ENCODE data around the gene ADAMTS15.

GRCh38 chr11:130516554-130517505, 68.4 kb downstream of the ADAMTS15 start:
- TF ChIP-seq YY1 (IDR thresholded peaks at IDR 0.05; ENCODE audit: low read depth, low read length) = no peak
- TF ChIP-seq, protein P1, sequence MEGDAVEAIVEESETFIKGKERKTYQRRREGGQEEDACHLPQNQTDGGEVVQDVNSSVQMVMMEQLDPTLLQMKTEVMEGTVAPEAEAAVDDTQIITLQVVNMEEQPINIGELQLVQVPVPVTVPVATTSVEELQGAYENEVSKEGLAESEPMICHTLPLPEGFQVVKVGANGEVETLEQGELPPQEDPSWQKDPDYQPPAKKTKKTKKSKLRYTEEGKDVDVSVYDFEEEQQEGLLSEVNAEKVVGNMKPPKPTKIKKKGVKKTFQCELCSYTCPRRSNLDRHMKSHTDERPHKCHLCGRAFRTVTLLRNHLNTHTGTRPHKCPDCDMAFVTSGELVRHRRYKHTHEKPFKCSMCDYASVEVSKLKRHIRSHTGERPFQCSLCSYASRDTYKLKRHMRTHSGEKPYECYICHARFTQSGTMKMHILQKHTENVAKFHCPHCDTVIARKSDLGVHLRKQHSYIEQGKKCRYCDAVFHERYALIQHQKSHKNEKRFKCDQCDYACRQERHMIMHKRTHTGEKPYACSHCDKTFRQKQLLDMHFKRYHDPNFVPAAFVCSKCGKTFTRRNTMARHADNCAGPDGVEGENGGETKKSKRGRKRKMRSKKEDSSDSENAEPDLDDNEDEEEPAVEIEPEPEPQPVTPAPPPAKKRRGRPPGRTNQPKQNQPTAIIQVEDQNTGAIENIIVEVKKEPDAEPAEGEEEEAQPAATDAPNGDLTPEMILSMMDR (IDR thresholded peaks at IDR 0.05 in 2 of 3, conservative IDR thresholded peaks at IDR 0.05 in 1 of 3; ENCODE audit: control insufficient read depth in 2 of 3, extremely low read depth in 1 of 3, insufficient read depth in 1 of 3, low read depth in 3 of 3, low read length in 3 of 3) = no peak
- no peak for TF ChIP-seq ATF3 (IDR thresholded peaks at IDR 0.05; ENCODE audit: borderline replicate concordance, extremely low read depth, low read depth, low read length)
- no peak for TF ChIP-seq RELA (IDR thresholded peaks at IDR 0.05; ENCODE audit: borderline replicate concordance, partially characterized antibody)
- TF ChIP-seq HDAC6 (IDR thresholded peaks at IDR 0.05; ENCODE audit: unreplicated experiment) = no peak
- no peak for TF ChIP-seq ASH2L (IDR thresholded peaks at IDR 0.05; ENCODE audit: borderline replicate concordance, low read depth)
- TF ChIP-seq CUX1 (IDR thresholded peaks at IDR 0.05; ENCODE audit: insufficient replicate concordance, low read depth, low read length) = no peak
- no peak for TF ChIP-seq POLR2A (IDR thresholded peaks at IDR 0.05; ENCODE audit: low read depth, low read length)
- TF ChIP-seq, protein P2, sequence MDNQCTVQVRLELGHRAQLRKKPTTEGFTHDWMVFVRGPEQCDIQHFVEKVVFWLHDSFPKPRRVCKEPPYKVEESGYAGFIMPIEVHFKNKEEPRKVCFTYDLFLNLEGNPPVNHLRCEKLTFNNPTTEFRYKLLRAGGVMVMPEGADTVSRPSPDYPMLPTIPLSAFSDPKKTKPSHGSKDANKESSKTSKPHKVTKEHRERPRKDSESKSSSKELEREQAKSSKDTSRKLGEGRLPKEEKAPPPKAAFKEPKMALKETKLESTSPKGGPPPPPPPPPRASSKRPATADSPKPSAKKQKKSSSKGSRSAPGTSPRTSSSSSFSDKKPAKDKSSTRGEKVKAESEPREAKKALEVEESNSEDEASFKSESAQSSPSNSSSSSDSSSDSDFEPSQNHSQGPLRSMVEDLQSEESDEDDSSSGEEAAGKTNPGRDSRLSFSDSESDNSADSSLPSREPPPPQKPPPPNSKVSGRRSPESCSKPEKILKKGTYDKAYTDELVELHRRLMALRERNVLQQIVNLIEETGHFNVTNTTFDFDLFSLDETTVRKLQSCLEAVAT (IDR thresholded peaks at IDR 0.05) = no peak
- TF ChIP-seq, protein P3, sequence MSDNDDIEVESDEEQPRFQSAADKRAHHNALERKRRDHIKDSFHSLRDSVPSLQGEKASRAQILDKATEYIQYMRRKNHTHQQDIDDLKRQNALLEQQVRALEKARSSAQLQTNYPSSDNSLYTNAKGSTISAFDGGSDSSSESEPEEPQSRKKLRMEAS (IDR thresholded peaks at IDR 0.05; ENCODE audit: low read depth, low read length) = no peak
